ENCODE results near the gene KRTAP10-12. TPM values are rescaled to one million over a fixed set of nuclear protein-coding genes. Genes with fewer than 3 reads are reported as not detected.

The KRTAP10-12 gene
- total RNA-seq, 1 donor from 2014 or later: not detected

GRCh38 chr21:44738621-44739020, 41.6 kb downstream of the KRTAP10-12 start:
- no peak overlapping the region for H3K27ac ChIP-seq (ENCODE audit: low read depth, low read length)
- no peak overlapping the region for H3K9ac ChIP-seq (ENCODE audit: low read depth in 1 of 3, low read length in 3 of 3)
- H3K36me3 ChIP-seq (ENCODE audit: control insufficient read depth in 3 of 3, insufficient read depth in 3 of 3, low read length in 3 of 3): no peaks in the 10 kb centered on the region
- H3K27me3 ChIP-seq (ENCODE audit: control insufficient read depth in 3 of 3, insufficient read depth in 3 of 3, low read length in 3 of 3): peaks cover 2 to 13% (median 11%) of the 10 kb centered on the region in 3 donors
- H3K9me3 ChIP-seq (ENCODE audit: control insufficient read depth in 3 of 3, low read length in 3 of 3): peaks cover 15 to 21% (median 18%) of the 10 kb centered on the region in 3 donors
- H3K4me3 ChIP-seq (ENCODE audit: low read length in 3 of 3): no peak overlapping the region
- no peaks in the 10 kb centered on the region for H3K4me1 ChIP-seq (ENCODE audit: control insufficient read depth in 3 of 3, insufficient read depth in 3 of 3, low read length in 3 of 3)

GRCh38 chr21:44739316-44739715, 42.3 kb downstream of the KRTAP10-12 start:
- peaks cover 15 to 21% (median 18%) of the 10 kb centered on the region in 3 donors for H3K9me3 ChIP-seq (ENCODE audit: control insufficient read depth in 3 of 3, low read length in 3 of 3)
- H3K4me1 ChIP-seq (ENCODE audit: control insufficient read depth in 3 of 3, insufficient read depth in 3 of 3, low read length in 3 of 3): no peaks in the 10 kb centered on the region

GRCh38 chr21:44740742-44741141, 43.8 kb downstream of the KRTAP10-12 start:
- Histone ChIP-seq H3K9ac (ENCODE audit: low read depth in 1 of 3, low read length in 3 of 3) (no peak overlapping the region), H3K9me3 (ENCODE audit: control insufficient read depth in 3 of 3, low read length in 3 of 3) (peaks cover 12 to 21% (median 18%) of the 10 kb centered on the region in 3 donors), H3K36me3 (ENCODE audit: control insufficient read depth in 3 of 3, insufficient read depth in 3 of 3, low read length in 3 of 3) (no peaks in the 10 kb centered on the region), H3K4me1 (ENCODE audit: control insufficient read depth in 3 of 3, insufficient read depth in 3 of 3, low read length in 3 of 3) (no peaks in the 10 kb centered on the region), H3K27me3 (ENCODE audit: control insufficient read depth in 3 of 3, insufficient read depth in 3 of 3, low read length in 3 of 3) (peaks cover 2 to 7% (median 3%) of the 10 kb centered on the region in 3 donors), H3K27ac (ENCODE audit: low read depth, low read length) (no peak overlapping the region), H3K4me3 (ENCODE audit: low read length in 3 of 3) (no peak overlapping the region)

More at GRCh38 chr21:44739316-44739715, 42.3 kb downstream of the KRTAP10-12 start:
- Histone ChIP-seq H3K4me3 (ENCODE audit: low read length in 3 of 3) (no peak overlapping the region), H3K36me3 (ENCODE audit: control insufficient read depth in 3 of 3, insufficient read depth in 3 of 3, low read length in 3 of 3) (no peaks in the 10 kb centered on the region), H3K27ac (ENCODE audit: low read depth, low read length) (no peak overlapping the region), H3K9ac (ENCODE audit: low read depth in 1 of 3, low read length in 3 of 3) (no peak overlapping the region), H3K27me3 (ENCODE audit: control insufficient read depth in 3 of 3, insufficient read depth in 3 of 3, low read length in 3 of 3) (peaks cover 2 to 13% (median 7%) of the 10 kb centered on the region in 3 donors)

GRCh38 chr21:44741921-44742320, 44.9 kb downstream of the KRTAP10-12 start:
- H3K27ac ChIP-seq (ENCODE audit: low read depth, low read length): no peak overlapping the region
- H3K36me3 ChIP-seq (ENCODE audit: control insufficient read depth in 3 of 3, insufficient read depth in 3 of 3, low read length in 3 of 3): no peaks in the 10 kb centered on the region
- H3K9me3 ChIP-seq (ENCODE audit: control insufficient read depth in 3 of 3, low read length in 3 of 3): peaks cover 11 to 21% (median 18%) of the 10 kb centered on the region in 3 donors
- peaks cover 2 to 6% (median 3%) of the 10 kb centered on the region in 3 donors for H3K27me3 ChIP-seq (ENCODE audit: control insufficient read depth in 3 of 3, insufficient read depth in 3 of 3, low read length in 3 of 3)
- H3K4me3 ChIP-seq (ENCODE audit: low read length in 3 of 3): no peak overlapping the region
- H3K9ac ChIP-seq (ENCODE audit: low read depth in 1 of 3, low read length in 3 of 3): no peak overlapping the region
- H3K4me1 ChIP-seq (ENCODE audit: control insufficient read depth in 3 of 3, insufficient read depth in 3 of 3, low read length in 3 of 3): no peaks in the 10 kb centered on the region

- H3K27me3 ChIP-seq (ENCODE audit: control insufficient read depth in 3 of 3, insufficient read depth in 3 of 3, low read length in 3 of 3): peaks cover 2 to 6% (median 3%) of the 10 kb centered on the region in 3 donors
- no peaks in the 10 kb centered on the region for H3K36me3 ChIP-seq (ENCODE audit: control insufficient read depth in 3 of 3, insufficient read depth in 3 of 3, low read length in 3 of 3)
- H3K9ac ChIP-seq (ENCODE audit: low read depth in 1 of 3, low read length in 3 of 3): no peak overlapping the region
- no peaks in the 10 kb centered on the region for H3K4me1 ChIP-seq (ENCODE audit: control insufficient read depth in 3 of 3, insufficient read depth in 3 of 3, low read length in 3 of 3)
- no peak overlapping the region for H3K4me3 ChIP-seq (ENCODE audit: low read length in 3 of 3)
- H3K9me3 ChIP-seq (ENCODE audit: control insufficient read depth in 3 of 3, low read length in 3 of 3): peaks cover 7 to 17% (median 14%) of the 10 kb centered on the region in 3 donors
- H3K27ac ChIP-seq (ENCODE audit: low read depth, low read length): no peak overlapping the region
Observed at GRCh38 chr21:44742418-44743153, 45.6 kb downstream of the KRTAP10-12 start.

Small RNA genes lying within 50 kb of the gene (small RNA-seq; reads per million reads assigned to genes)
- not detected for gene KRTAP12-6P

Other genes with a start within 250 kb of the KRTAP10-12 start
- 0.52 TPM for gene LRRC3, start 241.7 kb upstream of the KRTAP10-12 start, total RNA-seq
- not detected for gene KRTAP10-1, start 157.0 kb upstream of the KRTAP10-12 start, total RNA-seq
- not detected for gene KRTAP10-2, start 145.7 kb upstream of the KRTAP10-12 start, total RNA-seq
- not detected for gene KRTAP10-3, start 138.4 kb upstream of the KRTAP10-12 start, total RNA-seq
- not detected for gene KRTAP10-4, start 123.4 kb upstream of the KRTAP10-12 start, total RNA-seq
- gene KRTAP10-5, start 116.6 kb upstream of the KRTAP10-12 start, total RNA-seq: not detected
- not detected for gene KRTAP10-6, start 104.7 kb upstream of the KRTAP10-12 start, total RNA-seq
- gene KRTAP10-7, start 96.6 kb upstream of the KRTAP10-12 start, total RNA-seq: not detected
- gene KRTAP10-8, start 85.1 kb upstream of the KRTAP10-12 start, total RNA-seq: not detected
- not detected for gene KRTAP10-9, start 70.1 kb upstream of the KRTAP10-12 start, total RNA-seq
- gene KRTAP10-10, start 59.8 kb upstream of the KRTAP10-12 start, total RNA-seq: not detected
- not detected for gene KRTAP10-11, start 50.8 kb upstream of the KRTAP10-12 start, total RNA-seq
- not detected for gene KRTAP12-4, start 42.5 kb upstream of the KRTAP10-12 start, total RNA-seq
- not detected for gene KRTAP12-3, start 39.2 kb upstream of the KRTAP10-12 start, total RNA-seq
- not detected for gene KRTAP12-2, start 30.2 kb upstream of the KRTAP10-12 start, total RNA-seq
- not detected for gene KRTAP12-1, start 15.0 kb upstream of the KRTAP10-12 start, total RNA-seq
- not detected for gene TSPEAR, start 14.4 kb downstream of the KRTAP10-12 start, total RNA-seq
- gene UBE2G2, start 104.6 kb downstream of the KRTAP10-12 start, total RNA-seq: 60.5 TPM
- 28.7 TPM for gene SUMO3, start 120.9 kb downstream of the KRTAP10-12 start, total RNA-seq
- 98.1 TPM for gene PTTG1IP, start 176.5 kb downstream of the KRTAP10-12 start, total RNA-seq
- gene ITGB2, start 223.7 kb downstream of the KRTAP10-12 start, total RNA-seq: 19.8 TPM
- gene SLX9, start 242.9 kb downstream of the KRTAP10-12 start, total RNA-seq: 10.4 TPM